HEK293 (cell line): ENCODE measurements around the gene FERMT3.

Experiments
- CTCF ChIA-PET: fragments of 350-600 bp; formaldehyde crosslinking; extraction: SDS; loops from one replicate; lab custom pipeline; 2021; ENCODE audit warnings: antibody characterized with exemption; lab: Yijun Ruan, JAX
- POLR2A ChIA-PET: fragments of 300-600 bp; formaldehyde crosslinking; extraction: SDS; loops from one replicate; lab custom pipeline; 2020; ENCODE audit warnings: antibody characterized with exemption, inconsistent platforms; lab: Yijun Ruan, JAX
- H3K27ac ChIP-seq: fragments of 200-500 bp; sonication (Bioruptor generic); 2 replicates; pipeline ENCODE4 v1.5.1; 2014; ENCODE audit warnings: low read depth, low read length, control low read depth, inconsistent platforms; ENCODE audit errors: extremely low read depth
- H3K36me3 ChIP-seq, 2 experiments: fragments of 200-500 bp in 1 of 2; sonication (Bioruptor generic) in 1 of 2; 1 replicate in 1 of 2; 2 replicates in 1 of 2; pipeline ENCODE4 v1.5.1; 2014 to 2017; ENCODE audit warnings: inconsistent platforms in 2 of 2, low read length in 2 of 2; ENCODE audit not compliant: control insufficient read depth in 2 of 2, insufficient read depth in 1 of 2
- H3K4me1 ChIP-seq: fragments of 200-500 bp; sonication (Bioruptor generic); 2 replicates; pipeline ENCODE4 v1.5.1; 2014; ENCODE audit warnings: mild to moderate bottlenecking, low read length, inconsistent platforms; ENCODE audit not compliant: control insufficient read depth, insufficient read depth
- H3K4me3 ChIP-seq: 2 replicates; pipeline ENCODE4 v1.5.1; 2011; ENCODE audit warnings: low read depth, mild to moderate bottlenecking, control low read depth, low read length, moderate library complexity
- H3K9me3 ChIP-seq: fragments of 200-500 bp; sonication (Bioruptor generic); 2 replicates; pipeline ENCODE4 v1.5.1; 2014; ENCODE audit warnings: low read depth, low read length, inconsistent platforms; ENCODE audit not compliant: control insufficient read depth, insufficient read depth
- KLF16 ChIP-seq: fragments of 450-650 bp; formaldehyde crosslinking; IDR thresholded peaks from 2 replicates; pipeline ENCODE4 v1.5.1; 2017; ENCODE audit warnings: missing biosample characterization, missing genetic modification characterization
- RBAK ChIP-seq: fragments of 450-650 bp; formaldehyde crosslinking; IDR thresholded peaks from 2 replicates; pipeline ENCODE4 v1.5.1; 2016; ENCODE audit warnings: missing biosample characterization, missing genetic modification characterization
- ZBTB7A ChIP-seq: fragments of 450-650 bp; formaldehyde crosslinking; IDR thresholded peaks from 2 replicates; pipeline ENCODE4 v1.5.1; 2016; ENCODE audit warnings: low read depth, missing biosample characterization, missing genetic modification characterization
- ZNF121 ChIP-seq: fragments of 450-650 bp; formaldehyde crosslinking; IDR thresholded peaks from 2 replicates; pipeline ENCODE4 v1.5.1; 2016; ENCODE audit warnings: missing biosample characterization, missing genetic modification characterization
- ZNF16 ChIP-seq: fragments of 450-650 bp; formaldehyde crosslinking; IDR thresholded peaks from 2 replicates; pipeline ENCODE4 v1.5.1; 2016; ENCODE audit warnings: low read depth, missing biosample characterization, missing genetic modification characterization
- ZNF174 ChIP-seq: fragments of 450-650 bp; formaldehyde crosslinking; IDR thresholded peaks from 2 replicates; pipeline ENCODE4 v1.5.0; 2017; ENCODE audit warnings: missing biosample characterization, mild to moderate bottlenecking, missing genetic modification characterization
- ZNF175 ChIP-seq: fragments of 450-650 bp; formaldehyde crosslinking; IDR thresholded peaks from 2 replicates; pipeline ENCODE4 v1.5.1; 2016; ENCODE audit warnings: missing biosample characterization, missing genetic modification characterization
- ZNF501 ChIP-seq: fragments of 450-650 bp; formaldehyde crosslinking; IDR thresholded peaks from 2 replicates; pipeline ENCODE4 v1.5.1; 2016; ENCODE audit warnings: missing biosample characterization, missing genetic modification characterization
- ZNF585B ChIP-seq: fragments of 450-650 bp; formaldehyde crosslinking; IDR thresholded peaks from 2 replicates; pipeline ENCODE4 v1.5.1; 2016; ENCODE audit warnings: missing biosample characterization, missing genetic modification characterization
- ZNF777 ChIP-seq: fragments of 450-650 bp; formaldehyde crosslinking; IDR thresholded peaks from 2 replicates; pipeline ENCODE4 v1.5.1; 2017; ENCODE audit warnings: missing biosample characterization, missing genetic modification characterization, borderline replicate concordance
- ZNF785 ChIP-seq: fragments of 450-650 bp; formaldehyde crosslinking; IDR thresholded peaks from 2 replicates; pipeline ENCODE4 v1.5.1; 2016; ENCODE audit warnings: missing biosample characterization, missing genetic modification characterization
- TF ChIP-seq, protein P1 (sequence below): fragments of 450-650 bp; formaldehyde crosslinking; conservative IDR thresholded peaks from 2 replicates; pipeline ENCODE4 v1.5.1; 2016; ENCODE audit warnings: low read depth, missing biosample characterization, missing genetic modification characterization
- TF ChIP-seq, protein P2 (sequence below): fragments of 450-650 bp; formaldehyde crosslinking; IDR thresholded peaks from 2 replicates; pipeline ENCODE4 v1.5.1; 2016; ENCODE audit warnings: missing biosample characterization, missing genetic modification characterization
- TF ChIP-seq, protein P3 (sequence below): fragments of 450-650 bp; formaldehyde crosslinking; IDR thresholded peaks from 2 replicates; pipeline ENCODE4 v1.5.1; 2016; ENCODE audit warnings: missing biosample characterization, missing genetic modification characterization, low read depth
- TF ChIP-seq, protein P4 (sequence below): fragments of 450-650 bp; formaldehyde crosslinking; IDR thresholded peaks from 2 replicates; pipeline ENCODE4 v1.5.1; 2017; ENCODE audit warnings: missing biosample characterization, missing genetic modification characterization

The FERMT3 gene

DNA sequence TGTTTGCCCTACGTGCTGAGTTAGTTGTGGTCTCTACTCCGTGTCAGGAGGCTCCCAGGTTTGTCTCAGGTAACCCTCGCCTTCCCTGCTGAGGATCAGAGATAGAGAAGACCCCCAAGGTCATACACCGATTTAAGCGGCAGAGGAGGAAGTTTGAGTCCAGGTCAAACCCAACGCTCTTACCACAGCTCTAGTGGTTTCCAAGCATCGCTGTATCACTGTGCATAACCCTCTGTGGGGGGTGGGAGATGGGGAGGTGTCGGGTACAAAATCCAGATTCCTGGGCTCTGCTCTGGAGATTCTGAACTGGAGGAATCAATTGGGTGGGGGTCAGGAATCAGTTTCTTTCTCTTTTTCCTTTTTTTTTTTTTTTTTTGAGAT lies 24.5 kb downstream of the FERMT3 start (continued):
- TF ChIP-seq, protein P1, sequence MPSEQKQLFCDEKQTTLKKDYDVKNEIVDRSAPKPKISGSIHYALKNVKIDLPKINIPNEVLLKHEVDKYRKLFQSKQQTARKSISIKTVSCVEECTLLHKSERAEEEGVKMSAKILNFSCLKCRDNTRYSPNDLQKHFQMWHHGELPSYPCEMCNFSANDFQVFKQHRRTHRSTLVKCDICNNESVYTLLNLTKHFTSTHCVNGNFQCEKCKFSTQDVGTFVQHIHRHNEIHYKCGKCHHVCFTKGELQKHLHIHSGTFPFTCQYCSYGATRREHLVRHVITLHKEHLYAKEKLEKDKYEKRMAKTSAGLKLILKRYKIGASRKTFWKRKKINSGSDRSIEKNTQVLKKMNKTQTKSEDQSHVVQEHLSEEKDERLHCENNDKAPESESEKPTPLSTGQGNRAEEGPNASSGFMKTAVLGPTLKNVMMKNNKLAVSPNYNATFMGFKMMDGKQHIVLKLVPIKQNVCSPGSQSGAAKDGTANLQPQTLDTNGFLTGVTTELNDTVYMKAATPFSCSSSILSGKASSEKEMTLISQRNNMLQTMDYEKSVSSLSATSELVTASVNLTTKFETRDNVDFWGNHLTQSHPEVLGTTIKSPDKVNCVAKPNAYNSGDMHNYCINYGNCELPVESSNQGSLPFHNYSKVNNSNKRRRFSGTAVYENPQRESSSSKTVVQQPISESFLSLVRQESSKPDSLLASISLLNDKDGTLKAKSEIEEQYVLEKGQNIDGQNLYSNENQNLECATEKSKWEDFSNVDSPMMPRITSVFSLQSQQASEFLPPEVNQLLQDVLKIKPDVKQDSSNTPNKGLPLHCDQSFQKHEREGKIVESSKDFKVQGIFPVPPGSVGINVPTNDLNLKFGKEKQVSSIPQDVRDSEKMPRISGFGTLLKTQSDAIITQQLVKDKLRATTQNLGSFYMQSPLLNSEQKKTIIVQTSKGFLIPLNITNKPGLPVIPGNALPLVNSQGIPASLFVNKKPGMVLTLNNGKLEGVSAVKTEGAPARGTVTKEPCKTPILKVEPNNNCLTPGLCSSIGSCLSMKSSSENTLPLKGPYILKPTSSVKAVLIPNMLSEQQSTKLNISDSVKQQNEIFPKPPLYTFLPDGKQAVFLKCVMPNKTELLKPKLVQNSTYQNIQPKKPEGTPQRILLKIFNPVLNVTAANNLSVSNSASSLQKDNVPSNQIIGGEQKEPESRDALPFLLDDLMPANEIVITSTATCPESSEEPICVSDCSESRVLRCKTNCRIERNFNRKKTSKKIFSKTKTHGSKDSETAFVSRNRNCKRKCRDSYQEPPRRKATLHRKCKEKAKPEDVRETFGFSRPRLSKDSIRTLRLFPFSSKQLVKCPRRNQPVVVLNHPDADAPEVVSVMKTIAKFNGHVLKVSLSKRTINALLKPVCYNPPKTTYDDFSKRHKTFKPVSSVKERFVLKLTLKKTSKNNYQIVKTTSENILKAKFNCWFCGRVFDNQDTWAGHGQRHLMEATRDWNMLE: no peak
- TF ChIP-seq, protein P2, sequence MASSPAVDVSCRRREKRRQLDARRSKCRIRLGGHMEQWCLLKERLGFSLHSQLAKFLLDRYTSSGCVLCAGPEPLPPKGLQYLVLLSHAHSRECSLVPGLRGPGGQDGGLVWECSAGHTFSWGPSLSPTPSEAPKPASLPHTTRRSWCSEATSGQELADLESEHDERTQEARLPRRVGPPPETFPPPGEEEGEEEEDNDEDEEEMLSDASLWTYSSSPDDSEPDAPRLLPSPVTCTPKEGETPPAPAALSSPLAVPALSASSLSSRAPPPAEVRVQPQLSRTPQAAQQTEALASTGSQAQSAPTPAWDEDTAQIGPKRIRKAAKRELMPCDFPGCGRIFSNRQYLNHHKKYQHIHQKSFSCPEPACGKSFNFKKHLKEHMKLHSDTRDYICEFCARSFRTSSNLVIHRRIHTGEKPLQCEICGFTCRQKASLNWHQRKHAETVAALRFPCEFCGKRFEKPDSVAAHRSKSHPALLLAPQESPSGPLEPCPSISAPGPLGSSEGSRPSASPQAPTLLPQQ (tag by site-specific recombination): no peak

DNA sequence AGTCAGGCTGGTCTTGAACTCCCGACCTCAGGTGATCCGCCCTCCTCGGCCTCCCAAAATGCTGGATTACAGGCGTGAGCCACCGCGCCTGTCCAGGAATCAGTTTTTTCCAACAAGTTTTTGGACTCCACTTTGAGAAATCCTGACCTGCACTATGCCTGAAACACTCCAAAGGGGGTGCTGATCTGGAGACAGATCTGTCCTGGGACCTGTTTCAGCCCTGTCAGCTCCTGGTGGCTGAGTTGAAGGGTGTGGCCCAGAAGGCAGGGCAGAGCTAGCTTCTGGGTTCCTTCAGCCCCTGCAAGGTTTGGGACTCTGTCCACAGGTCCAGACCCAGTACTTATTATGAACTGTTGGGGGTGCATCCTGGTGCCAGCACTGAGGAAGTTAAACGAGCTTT lies 25.0 kb downstream of the FERMT3 start:
- ChIA-PET CTCF (interaction anchor here (0.5 to 2.3 kb wide), 4 partner anchors 14 to 1445 kb away, joined by 3 to 12 read pairs (median 6); partner anchors contain the start of gene PLCB3), POLR2A (interaction anchor here (0.7 to 3.5 kb wide), 4 partner anchors 10 to 422 kb away, joined by 6 to 18 read pairs (median 8); partner anchors contain the start of genes FKBP2 and STIP1)
- no peaks in the 10 kb centered on the region for H3K4me1 ChIP-seq
- H3K36me3 ChIP-seq: peaks cover 0 to 8% of the 10 kb centered on the region in 2 experiments; a peak in 1 of 3 replicates
- no peak overlapping the region for H3K27ac ChIP-seq
- no peaks in the 10 kb centered on the region for H3K9me3 ChIP-seq
- H3K4me3 ChIP-seq: no peak overlapping the region
- TF ChIP-seq ZNF174 (tag by site-specific recombination): no peak
- TF ChIP-seq ZNF175: no peak
- TF ChIP-seq, protein P3, sequence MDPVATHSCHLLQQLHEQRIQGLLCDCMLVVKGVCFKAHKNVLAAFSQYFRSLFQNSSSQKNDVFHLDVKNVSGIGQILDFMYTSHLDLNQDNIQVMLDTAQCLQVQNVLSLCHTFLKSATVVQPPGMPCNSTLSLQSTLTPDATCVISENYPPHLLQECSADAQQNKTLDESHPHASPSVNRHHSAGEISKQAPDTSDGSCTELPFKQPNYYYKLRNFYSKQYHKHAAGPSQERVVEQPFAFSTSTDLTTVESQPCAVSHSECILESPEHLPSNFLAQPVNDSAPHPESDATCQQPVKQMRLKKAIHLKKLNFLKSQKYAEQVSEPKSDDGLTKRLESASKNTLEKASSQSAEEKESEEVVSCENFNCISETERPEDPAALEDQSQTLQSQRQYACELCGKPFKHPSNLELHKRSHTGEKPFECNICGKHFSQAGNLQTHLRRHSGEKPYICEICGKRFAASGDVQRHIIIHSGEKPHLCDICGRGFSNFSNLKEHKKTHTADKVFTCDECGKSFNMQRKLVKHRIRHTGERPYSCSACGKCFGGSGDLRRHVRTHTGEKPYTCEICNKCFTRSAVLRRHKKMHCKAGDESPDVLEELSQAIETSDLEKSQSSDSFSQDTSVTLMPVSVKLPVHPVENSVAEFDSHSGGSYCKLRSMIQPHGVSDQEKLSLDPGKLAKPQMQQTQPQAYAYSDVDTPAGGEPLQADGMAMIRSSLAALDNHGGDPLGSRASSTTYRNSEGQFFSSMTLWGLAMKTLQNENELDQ (tag by site-specific recombination): no peak
- TF ChIP-seq ZNF585B: no peak
- TF ChIP-seq ZNF501 (tag by site-specific recombination): no peak
- no peak for TF ChIP-seq ZBTB7A (tag by site-specific recombination)
- TF ChIP-seq RBAK: no peak
- TF ChIP-seq, protein P4, sequence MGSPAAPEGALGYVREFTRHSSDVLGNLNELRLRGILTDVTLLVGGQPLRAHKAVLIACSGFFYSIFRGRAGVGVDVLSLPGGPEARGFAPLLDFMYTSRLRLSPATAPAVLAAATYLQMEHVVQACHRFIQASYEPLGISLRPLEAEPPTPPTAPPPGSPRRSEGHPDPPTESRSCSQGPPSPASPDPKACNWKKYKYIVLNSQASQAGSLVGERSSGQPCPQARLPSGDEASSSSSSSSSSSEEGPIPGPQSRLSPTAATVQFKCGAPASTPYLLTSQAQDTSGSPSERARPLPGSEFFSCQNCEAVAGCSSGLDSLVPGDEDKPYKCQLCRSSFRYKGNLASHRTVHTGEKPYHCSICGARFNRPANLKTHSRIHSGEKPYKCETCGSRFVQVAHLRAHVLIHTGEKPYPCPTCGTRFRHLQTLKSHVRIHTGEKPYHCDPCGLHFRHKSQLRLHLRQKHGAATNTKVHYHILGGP: no peak
- TF ChIP-seq ZNF777: no peak
- TF ChIP-seq, protein P1: no peak
- no peak for TF ChIP-seq ZNF16 (tag by site-specific recombination)
- no peak for TF ChIP-seq KLF16 (tag by site-specific recombination)
- TF ChIP-seq ZNF121 (tag by site-specific recombination): no peak
- no peak for TF ChIP-seq ZNF785 (tag by site-specific recombination)
